HepG2 (cell line): ENCODE results near the gene MLANA. TPM values are rescaled to one million over a fixed set of nuclear protein-coding genes. Genes with fewer than 3 reads are reported as not detected.

ENCODE experiments used
- BHLHE40 ChIP-seq: IDR thresholded peaks from 2 replicates; pipeline ENCODE4 v1.6.1; 2011; ENCODE audit warnings: low read length, improper control_type of control experiment
- GTF3A ChIP-seq: sonication (generic); formaldehyde crosslinking; conservative IDR thresholded peaks from 2 replicates; pipeline ENCODE4 v1.4.0; 2020; ENCODE audit warnings: mild to moderate bottlenecking, missing genetic modification reagents
- HIVEP1 ChIP-seq: sonication (generic); formaldehyde crosslinking; IDR thresholded peaks from 2 replicates; pipeline ENCODE4 v1.4.0; 2020; ENCODE audit warnings: mild to moderate bottlenecking, missing genetic modification reagents
- HOMEZ ChIP-seq: IDR thresholded peaks from 2 replicates; pipeline ENCODE4 v1.6.1; 2016; ENCODE audit warnings: low read depth
- KDM6A ChIP-seq: IDR thresholded peaks from 2 replicates; pipeline ENCODE4 v1.6.1; 2016; ENCODE audit warnings: low read depth
- KMT2A ChIP-seq: sonication (generic); formaldehyde crosslinking; IDR thresholded peaks from 2 replicates; pipeline ENCODE4 v1.4.0; 2020; ENCODE audit warnings: missing genetic modification reagents
- NFATC3 ChIP-seq: sonication (generic); formaldehyde crosslinking; IDR thresholded peaks from 2 replicates; pipeline ENCODE4 v1.5.1; 2020; ENCODE audit warnings: mild to moderate bottlenecking, missing genetic modification reagents
- NKX3-1 ChIP-seq: sonication (generic); formaldehyde crosslinking; IDR thresholded peaks from 2 replicates; pipeline ENCODE4 v1.5.0; 2020; ENCODE audit warnings: missing genetic modification reagents
- NR2F1 ChIP-seq, 2 experiments: fragments of 450-650 bp in 1 of 2; formaldehyde crosslinking in 1 of 2; IDR thresholded peaks; 2 replicates each; pipeline versions ENCODE4 v1.5.0 to v1.6.1; 2016 to 2020; ENCODE audit warnings: mild to moderate bottlenecking in 1 of 2, missing compliant biosample characterization in 1 of 2, missing genetic modification reagents in 1 of 2, moderate library complexity in 1 of 2
- PHF8 ChIP-seq: sonication (generic); formaldehyde crosslinking; IDR thresholded peaks from 2 replicates; pipeline ENCODE4 v1.5.0; 2020; ENCODE audit warnings: missing genetic modification reagents
- POGZ ChIP-seq: sonication (generic); formaldehyde crosslinking; IDR thresholded peaks from 2 replicates; pipeline ENCODE4 v1.4.0; 2020; ENCODE audit warnings: mild to moderate bottlenecking, missing genetic modification reagents
- SP5 ChIP-seq: IDR thresholded peaks from 2 replicates; pipeline ENCODE4 v1.6.1; 2016; ENCODE audit warnings: low read depth, borderline replicate concordance
- TGIF2 ChIP-seq: IDR thresholded peaks from 2 replicates; pipeline ENCODE4 v1.6.1; 2016; ENCODE audit warnings: control low read depth, missing compliant biosample characterization
- U2AF1 ChIP-seq: fragments of 200-400 bp; formaldehyde crosslinking; optimal IDR thresholded peaks from 2 replicates; pipeline ENCODE3; 2017; ENCODE audit warnings: mild to moderate bottlenecking, low read depth, low read length
- ZC3H13 ChIP-seq: sonication (generic); formaldehyde crosslinking; IDR thresholded peaks from 2 replicates; pipeline ENCODE4 v1.8.1; 2023; ENCODE audit warnings: mild to moderate bottlenecking, missing genetic modification reagents, moderate library complexity
- ZNF550 ChIP-seq: sonication (generic); formaldehyde crosslinking; IDR thresholded peaks from 2 replicates; pipeline ENCODE4 v1.4.0; 2020; ENCODE audit warnings: mild to moderate bottlenecking, missing genetic modification reagents, borderline replicate concordance
- ZNF598 ChIP-seq: sonication (generic); formaldehyde crosslinking; IDR thresholded peaks from 2 replicates; pipeline ENCODE4 v1.5.1; 2020; ENCODE audit warnings: mild to moderate bottlenecking, missing genetic modification reagents, borderline replicate concordance
- ZNF800 ChIP-seq: sonication (generic); formaldehyde crosslinking; IDR thresholded peaks from 2 replicates; pipeline ENCODE4 v1.4.0; 2020; ENCODE audit warnings: missing genetic modification reagents
- ZNF83 ChIP-seq: sonication (generic); formaldehyde crosslinking; IDR thresholded peaks from 2 replicates; pipeline ENCODE4 v1.4.0; 2020; ENCODE audit warnings: missing genetic modification reagents, mild to moderate bottlenecking, borderline replicate concordance
- polyA plus RNA-seq, 8 experiments: library from polyadenylated mRNA; depleted of rRNA in 3 of 8; stranded (reverse) in 7 of 8; unstranded in 1 of 8; fragments of >200 nt; fragmentation: Illumina TruSeq in 4 of 8; extraction: Trizol in 4 of 8; gene quantifications; 2 replicates each; pipeline versions ENCODE4 v1.2.1 to v1.2.3, GENCODE V29; 2011 to 2016; ENCODE audit warnings: low read depth in 4 of 8, missing spikeins in 1 of 8, mixed read lengths in 1 of 8; ENCODE audit not compliant: insufficient read depth in 1 of 8
- total RNA-seq, 5 experiments: library from RNA; depleted of rRNA; stranded (reverse); fragments of >200 nt; fragmentation: Illumina TruSeq; extraction: Trizol; gene quantifications; 2 replicates each; pipeline ENCODE4 v1.2.3, GENCODE V29; 2016; ENCODE audit warnings: low read depth in 1 of 5
- TF ChIP-seq, protein P1 (sequence below): sonication (generic); formaldehyde crosslinking; IDR thresholded peaks from 2 replicates; pipeline ENCODE4 v1.5.1; 2020; ENCODE audit warnings: missing genetic modification reagents, mild to moderate bottlenecking, borderline replicate concordance
- TF ChIP-seq, protein P2 (sequence below): sonication (generic); formaldehyde crosslinking; IDR thresholded peaks from 2 replicates; pipeline ENCODE4 v1.4.0; 2020; ENCODE audit warnings: mild to moderate bottlenecking, missing genetic modification reagents
- TF ChIP-seq, protein P3 (sequence below): sonication (generic); formaldehyde crosslinking; IDR thresholded peaks from 2 replicates; pipeline ENCODE4 v1.8.0; 2023; ENCODE audit warnings: mild to moderate bottlenecking, missing genetic modification reagents

Gene MLANA
- total and polyA plus RNA-seq, 2 of the 13 experiments (the other 11 are each of a cell fraction or from before 2014, with no cell fraction given), result 0.11 to 0.18 TPM

- TF ChIP-seq PHF8 (CRISPR knock-in tag) (0 out of 2 replicates have a peak, but pooled peaks have one; percentile 11), ZNF550 (0 out of 2 replicates have a peak, but pooled peaks have one; percentile 15), ZNF598 (CRISPR knock-in tag) (0 out of 2 replicates have a peak, but pooled peaks have one; percentile 33), GTF3A (CRISPR knock-in tag) (no peak), ZNF83 (CRISPR knock-in tag) (0 out of 2 replicates have a peak, but pooled peaks have one; percentile 46), POGZ (CRISPR knock-in tag) (no peak), NFATC3 (CRISPR knock-in tag) (no peak), U2AF1 (no peak), NR2F1 (CRISPR knock-in tag; IDR thresholded peaks at IDR 0.05) (0 out of 4 replicates have a peak, but pooled peaks of 1 of the 2 experiments have one; percentile 0), BHLHE40 (no peak), SP5 (CRISPR knock-in tag) (no peak), ZC3H13 (peak; percentile 19; the same call in 1 of the 2 replicates), ZNF800 (CRISPR knock-in tag) (no peak), KMT2A (CRISPR knock-in tag) (0 out of 2 replicates have a peak, but pooled peaks have one; percentile 9), TGIF2 (CRISPR knock-in tag) (no peak), KDM6A (CRISPR knock-in tag) (0 out of 2 replicates have a peak, but pooled peaks have one; percentile 3), NKX3-1 (CRISPR knock-in tag) (no peak), HOMEZ (CRISPR knock-in tag) (no peak), HIVEP1 (CRISPR knock-in tag) (no peak)
- TF ChIP-seq, protein P1, sequence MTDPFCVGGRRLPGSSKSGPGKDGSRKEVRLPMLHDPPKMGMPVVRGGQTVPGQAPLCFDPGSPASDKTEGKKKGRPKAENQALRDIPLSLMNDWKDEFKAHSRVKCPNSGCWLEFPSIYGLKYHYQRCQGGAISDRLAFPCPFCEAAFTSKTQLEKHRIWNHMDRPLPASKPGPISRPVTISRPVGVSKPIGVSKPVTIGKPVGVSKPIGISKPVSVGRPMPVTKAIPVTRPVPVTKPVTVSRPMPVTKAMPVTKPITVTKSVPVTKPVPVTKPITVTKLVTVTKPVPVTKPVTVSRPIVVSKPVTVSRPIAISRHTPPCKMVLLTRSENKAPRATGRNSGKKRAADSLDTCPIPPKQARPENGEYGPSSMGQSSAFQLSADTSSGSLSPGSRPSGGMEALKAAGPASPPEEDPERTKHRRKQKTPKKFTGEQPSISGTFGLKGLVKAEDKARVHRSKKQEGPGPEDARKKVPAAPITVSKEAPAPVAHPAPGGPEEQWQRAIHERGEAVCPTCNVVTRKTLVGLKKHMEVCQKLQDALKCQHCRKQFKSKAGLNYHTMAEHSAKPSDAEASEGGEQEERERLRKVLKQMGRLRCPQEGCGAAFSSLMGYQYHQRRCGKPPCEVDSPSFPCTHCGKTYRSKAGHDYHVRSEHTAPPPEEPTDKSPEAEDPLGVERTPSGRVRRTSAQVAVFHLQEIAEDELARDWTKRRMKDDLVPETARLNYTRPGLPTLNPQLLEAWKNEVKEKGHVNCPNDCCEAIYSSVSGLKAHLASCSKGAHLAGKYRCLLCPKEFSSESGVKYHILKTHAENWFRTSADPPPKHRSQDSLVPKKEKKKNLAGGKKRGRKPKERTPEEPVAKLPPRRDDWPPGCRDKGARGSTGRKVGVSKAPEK (CRISPR knock-in tag), result no peak
- TF ChIP-seq, protein P2, sequence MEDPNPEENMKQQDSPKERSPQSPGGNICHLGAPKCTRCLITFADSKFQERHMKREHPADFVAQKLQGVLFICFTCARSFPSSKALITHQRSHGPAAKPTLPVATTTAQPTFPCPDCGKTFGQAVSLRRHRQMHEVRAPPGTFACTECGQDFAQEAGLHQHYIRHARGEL (CRISPR knock-in tag), result no peak
- TF ChIP-seq, protein P3, sequence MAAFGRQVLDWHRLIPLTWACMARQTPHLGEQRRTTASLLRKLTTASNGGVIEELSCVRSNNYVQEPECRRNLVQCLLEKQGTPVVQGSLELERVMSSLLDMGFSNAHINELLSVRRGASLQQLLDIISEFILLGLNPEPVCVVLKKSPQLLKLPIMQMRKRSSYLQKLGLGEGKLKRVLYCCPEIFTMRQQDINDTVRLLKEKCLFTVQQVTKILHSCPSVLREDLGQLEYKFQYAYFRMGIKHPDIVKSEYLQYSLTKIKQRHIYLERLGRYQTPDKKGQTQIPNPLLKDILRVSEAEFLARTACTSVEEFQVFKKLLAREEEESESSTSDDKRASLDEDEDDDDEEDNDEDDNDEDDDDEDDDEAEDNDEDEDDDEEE (CRISPR knock-in tag), result peak; percentile 80; the same call in 1 of the 2 replicates
Observed at GRCh38 chr9:5894237-5894959, 3.7 kb downstream of the MLANA start (continued).
